Adrenal gland (tissue), 5 donors: ENCODE measurements around the gene BCL6B.

ENCODE experiments used
- POLR2A ChIP-seq, 2 donors: fragments of 450-650 bp; IDR thresholded peaks; one replicate each; pipeline ENCODE4 v1.6.1; 2017; ENCODE audit warnings: antibody characterized with exemption in 2 of 2, mild to moderate bottlenecking in 2 of 2, moderate library complexity in 1 of 2
- TF ChIP-seq, protein P1 (sequence below), 6 experiments: fragments of 450-650 bp in 4 of 6; fragments of 200-600 bp in 2 of 6; sonication (generic) in 1 of 6; IDR thresholded peaks; 1 replicate in 5 of 6; 2 replicates in 1 of 6; pipeline versions ENCODE4 v1.5.1 to v1.8.0; 2016 to 2021; ENCODE audit warnings: antibody characterized with exemption in 6 of 6, mild to moderate bottlenecking in 2 of 6, moderate library complexity in 1 of 6
- donor health status: DM: no; HTN: no; CAD: no.

- TF ChIP-seq, protein P1, sequence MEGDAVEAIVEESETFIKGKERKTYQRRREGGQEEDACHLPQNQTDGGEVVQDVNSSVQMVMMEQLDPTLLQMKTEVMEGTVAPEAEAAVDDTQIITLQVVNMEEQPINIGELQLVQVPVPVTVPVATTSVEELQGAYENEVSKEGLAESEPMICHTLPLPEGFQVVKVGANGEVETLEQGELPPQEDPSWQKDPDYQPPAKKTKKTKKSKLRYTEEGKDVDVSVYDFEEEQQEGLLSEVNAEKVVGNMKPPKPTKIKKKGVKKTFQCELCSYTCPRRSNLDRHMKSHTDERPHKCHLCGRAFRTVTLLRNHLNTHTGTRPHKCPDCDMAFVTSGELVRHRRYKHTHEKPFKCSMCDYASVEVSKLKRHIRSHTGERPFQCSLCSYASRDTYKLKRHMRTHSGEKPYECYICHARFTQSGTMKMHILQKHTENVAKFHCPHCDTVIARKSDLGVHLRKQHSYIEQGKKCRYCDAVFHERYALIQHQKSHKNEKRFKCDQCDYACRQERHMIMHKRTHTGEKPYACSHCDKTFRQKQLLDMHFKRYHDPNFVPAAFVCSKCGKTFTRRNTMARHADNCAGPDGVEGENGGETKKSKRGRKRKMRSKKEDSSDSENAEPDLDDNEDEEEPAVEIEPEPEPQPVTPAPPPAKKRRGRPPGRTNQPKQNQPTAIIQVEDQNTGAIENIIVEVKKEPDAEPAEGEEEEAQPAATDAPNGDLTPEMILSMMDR (IDR thresholded peaks at IDR 0.05): no peak
- no peak for TF ChIP-seq POLR2A (IDR thresholded peaks at IDR 0.05)
Observed at GRCh38 chr17:6998855-6999508, 23.9 kb upstream of the BCL6B start.
